ENCODE data around the gene UBR1.

GRCh38 chr15:43128980-43129335 is 23.1 kb upstream of the UBR1 start:
- TF ChIP-seq CTCF (IDR thresholded peaks at IDR 0.05) (no peak), REST (IDR thresholded peaks at IDR 0.05; ENCODE audit: insufficient read depth in 1 of 2, low read depth in 2 of 2, low read length in 1 of 2) (no peak), POLR2AphosphoS5 (IDR thresholded peaks at IDR 0.05; ENCODE audit: low read depth, low read length) (no peak), SIN3A (IDR thresholded peaks at IDR 0.05; ENCODE audit: borderline replicate concordance, insufficient read depth, low read depth, low read length) (no peak)
